ENCODE results near the gene PIP5KL1. TPM values are rescaled to one million over a fixed set of nuclear protein-coding genes. Genes with fewer than 3 reads are reported as not detected.

Gene PIP5KL1
- total RNA-seq, 2 experiments from 2014 or later: 0.95 to 4.4 TPM

GRCh38 chr9:127925959-127926905 is 4.3 kb downstream of the PIP5KL1 start:
- H3K9me2 ChIP-seq (ENCODE audit: insufficient read depth, low read length): no peaks in the 10 kb centered on the region
- ChIA-PET POLR2A (no interaction called here), CTCF (ENCODE audit: unreplicated experiment) (no interaction called here)
- DNase-seq (ENCODE audit: low spot score): no peak
- H3K36me3 ChIP-seq (ENCODE audit: insufficient read depth, low read length): no peaks in the 10 kb centered on the region
- peak overlapping the region; percentile 61 for H3K4me3 ChIP-seq (ENCODE audit: low read depth, low read length, poor library complexity, severe bottlenecking)
- intact Hi-C loops (cut with micrococcal nuclease; ENCODE audit: unreplicated experiment): loop anchor here (10.0 kb wide), 1 partner anchor 421 kb away; no protein-coding TSS in a partner anchor
- no peak overlapping the region for H3K27ac ChIP-seq (ENCODE audit: low read depth, low read length, poor library complexity, severe bottlenecking)
- H4K20me1 ChIP-seq (ENCODE audit: insufficient read depth, low read length): no peaks in the 10 kb centered on the region
- H2AFZ ChIP-seq (ENCODE audit: low read length): no peak overlapping the region
- TF ChIP-seq, protein P1, sequence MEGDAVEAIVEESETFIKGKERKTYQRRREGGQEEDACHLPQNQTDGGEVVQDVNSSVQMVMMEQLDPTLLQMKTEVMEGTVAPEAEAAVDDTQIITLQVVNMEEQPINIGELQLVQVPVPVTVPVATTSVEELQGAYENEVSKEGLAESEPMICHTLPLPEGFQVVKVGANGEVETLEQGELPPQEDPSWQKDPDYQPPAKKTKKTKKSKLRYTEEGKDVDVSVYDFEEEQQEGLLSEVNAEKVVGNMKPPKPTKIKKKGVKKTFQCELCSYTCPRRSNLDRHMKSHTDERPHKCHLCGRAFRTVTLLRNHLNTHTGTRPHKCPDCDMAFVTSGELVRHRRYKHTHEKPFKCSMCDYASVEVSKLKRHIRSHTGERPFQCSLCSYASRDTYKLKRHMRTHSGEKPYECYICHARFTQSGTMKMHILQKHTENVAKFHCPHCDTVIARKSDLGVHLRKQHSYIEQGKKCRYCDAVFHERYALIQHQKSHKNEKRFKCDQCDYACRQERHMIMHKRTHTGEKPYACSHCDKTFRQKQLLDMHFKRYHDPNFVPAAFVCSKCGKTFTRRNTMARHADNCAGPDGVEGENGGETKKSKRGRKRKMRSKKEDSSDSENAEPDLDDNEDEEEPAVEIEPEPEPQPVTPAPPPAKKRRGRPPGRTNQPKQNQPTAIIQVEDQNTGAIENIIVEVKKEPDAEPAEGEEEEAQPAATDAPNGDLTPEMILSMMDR (conservative IDR thresholded peaks at IDR 0.05; ENCODE audit: low read length): no peak
- TF ChIP-seq EZH2phosphoT487 (IDR thresholded peaks at IDR 0.05; ENCODE audit: borderline replicate concordance, low read depth, low read length): no peak
- no peaks in the 10 kb centered on the region for H3K79me2 ChIP-seq (ENCODE audit: insufficient read depth, low read depth, low read length)
- H3K4me1 ChIP-seq (ENCODE audit: insufficient read depth, low read length, poor library complexity, severe bottlenecking): peaks cover 43% of the 10 kb centered on the region
- peak overlapping the region; percentile 71 for H3K4me2 ChIP-seq (ENCODE audit: low read length)
- no TSS peak for BruUV-seq (replicated peaks)
- H3K9me3 ChIP-seq (ENCODE audit: low read length): no peaks in the 10 kb centered on the region

GRCh38 chr9:127924736-127925444 is 5.7 kb downstream of the PIP5KL1 start:
- intact Hi-C loops (cut with micrococcal nuclease; ENCODE audit: unreplicated experiment): loop anchor here (10.0 kb wide), 1 partner anchor 420 kb away; no protein-coding TSS in a partner anchor
- Histone ChIP-seq H3K4me1 (ENCODE audit: insufficient read depth, low read length, poor library complexity, severe bottlenecking) (peaks cover 34% of the 10 kb centered on the region), H3K9me3 (ENCODE audit: low read length) (no peaks in the 10 kb centered on the region), H4K20me1 (ENCODE audit: insufficient read depth, low read length) (no peaks in the 10 kb centered on the region), H3K36me3 (ENCODE audit: insufficient read depth, low read length) (no peaks in the 10 kb centered on the region), H2AFZ (ENCODE audit: low read length) (no peak overlapping the region), H3K79me2 (ENCODE audit: insufficient read depth, low read depth, low read length) (no peaks in the 10 kb centered on the region), H3K9me2 (ENCODE audit: insufficient read depth, low read length) (no peaks in the 10 kb centered on the region), H3K4me2 (ENCODE audit: low read length) (no peak overlapping the region), H3K4me3 (ENCODE audit: low read depth, low read length, poor library complexity, severe bottlenecking) (no peak overlapping the region), H3K27ac (ENCODE audit: low read depth, low read length, poor library complexity, severe bottlenecking) (no peak overlapping the region)
- DNase-seq (ENCODE audit: low spot score): no peak
- BruUV-seq (replicated peaks): no TSS peak
- TF ChIP-seq, protein P1 (conservative IDR thresholded peaks at IDR 0.05; ENCODE audit: low read length): no peak
- TF ChIP-seq EZH2phosphoT487 (IDR thresholded peaks at IDR 0.05; ENCODE audit: borderline replicate concordance, low read depth, low read length): no peak
- ChIA-PET POLR2A (no interaction called here), CTCF (ENCODE audit: unreplicated experiment) (no interaction called here)

Data from OCI-LY7 (cell line).